WTC11 (cell line): ENCODE data around the gene FXYD7. TPM values are rescaled to one million over a fixed set of nuclear protein-coding genes. Genes with fewer than 3 reads are reported as not detected.

ENCODE experiments used
- ATAC-seq: fragments of 200-7000 bp; cut with Tn5 transposase; 2 replicates; pipeline ENCODE4 v1.10.0; 2021; ENCODE audit warnings: mild to moderate bottlenecking, moderate library complexity
- CTCF ChIA-PET: fragments of 300-600 bp; sonication (Branson Sonifier 250); formaldehyde crosslinking; loops from one replicate; lab custom pipeline; 2021; ENCODE audit warnings: antibody characterized with exemption; lab: Charles Lee
- POLR2A ChIA-PET: fragments of 350-600 bp; sonication (Branson Sonifier 250); formaldehyde crosslinking; loops from one replicate; lab custom pipeline; 2021; ENCODE audit warnings: antibody characterized with exemption; lab: Charles Lee
- DNase-seq: peaks from one replicate; pipeline ENCODE4 v3.0.0; 2021; ENCODE audit warnings: low spot score
- H3K27ac Mint-ChIP-seq: 2 replicates; pipeline ENCODE4 v1.8.0; 2021; ENCODE audit warnings: mixed read lengths
- H3K27me3 Mint-ChIP-seq: 2 replicates; pipeline ENCODE4 v1.8.0; 2021; ENCODE audit warnings: low read depth, mild to moderate bottlenecking, moderate library complexity, mixed read lengths
- H3K36me3 Mint-ChIP-seq: 2 replicates; pipeline ENCODE4 v1.8.0; 2021; ENCODE audit warnings: mixed read lengths
- H3K4me1 Mint-ChIP-seq: 2 replicates; pipeline ENCODE4 v1.8.0; 2022; ENCODE audit warnings: mixed read lengths
- H3K4me3 Mint-ChIP-seq: 2 replicates; pipeline ENCODE4 v1.8.0; 2021; ENCODE audit warnings: mild to moderate bottlenecking, moderate library complexity, mixed read lengths
- H3K9me3 Mint-ChIP-seq: 2 replicates; pipeline ENCODE4 v1.8.0; 2021; ENCODE audit warnings: mixed read lengths
- AFF4 ChIP-seq: sonication (generic); formaldehyde crosslinking; IDR thresholded peaks from 2 replicates; pipeline ENCODE4 v1.8.1; 2023; ENCODE audit warnings: mild to moderate bottlenecking, missing genetic modification reagents, borderline replicate concordance
- AR ChIP-seq: fragments of 250-450 bp; sonication (Bioruptor Pico); IDR thresholded peaks from 2 replicates; pipeline ENCODE4 v1.9.0; 2021; ENCODE audit warnings: mild to moderate bottlenecking
- ATF1 ChIP-seq: sonication (generic); formaldehyde crosslinking; IDR thresholded peaks from 2 replicates; pipeline ENCODE4 v1.8.1; 2023; ENCODE audit warnings: mild to moderate bottlenecking, moderate library complexity, missing genetic modification reagents
- CTCF ChIP-seq: fragments of 200-600 bp; IDR thresholded peaks from 2 replicates; pipeline ENCODE4 v1.8.0; 2022; ENCODE audit warnings: antibody characterized with exemption
- FOXP4 ChIP-seq: sonication (generic); formaldehyde crosslinking; IDR thresholded peaks from 2 replicates; pipeline ENCODE4 v1.8.0; 2022; ENCODE audit warnings: mild to moderate bottlenecking, missing genetic modification reagents
- GABPB1 ChIP-seq: sonication (generic); formaldehyde crosslinking; IDR thresholded peaks from 2 replicates; pipeline ENCODE4 v1.8.1; 2023; ENCODE audit warnings: mild to moderate bottlenecking, missing genetic modification reagents
- GTF2I ChIP-seq: fragments of 250-450 bp; sonication (Bioruptor Pico); conservative IDR thresholded peaks from 2 replicates; pipeline ENCODE4 v1.4.0; 2021; ENCODE audit warnings: mild to moderate bottlenecking
- PRRX2 ChIP-seq: fragments of 250-450 bp; sonication (Bioruptor Pico); IDR thresholded peaks from 2 replicates; pipeline ENCODE4 v1.8.0; 2021; ENCODE audit warnings: mild to moderate bottlenecking
- STAT6 ChIP-seq: sonication (generic); formaldehyde crosslinking; conservative IDR thresholded peaks from 2 replicates; pipeline ENCODE4 v1.8.1; 2023; ENCODE audit warnings: mild to moderate bottlenecking, low read depth, missing genetic modification reagents, moderate library complexity
- USF2 ChIP-seq: sonication (generic); formaldehyde crosslinking; IDR thresholded peaks from 2 replicates; pipeline ENCODE4 v1.8.1; 2023; ENCODE audit warnings: mild to moderate bottlenecking, missing genetic modification reagents, moderate library complexity
- ZNF396 ChIP-seq: fragments of 250-450 bp; sonication (Bioruptor Pico); IDR thresholded peaks from 2 replicates; pipeline ENCODE4 v1.8.0; 2021; ENCODE audit warnings: mild to moderate bottlenecking, moderate library complexity, borderline replicate concordance
- ZNF532 ChIP-seq: fragments of 250-450 bp; sonication (Bioruptor Pico); IDR thresholded peaks from 2 replicates; pipeline ENCODE4 v1.9.0; 2021; ENCODE audit warnings: mild to moderate bottlenecking, borderline replicate concordance
- total RNA-seq: library from RNA; stranded (reverse); gene quantifications from 3 replicates; pipeline ENCODE4 v1.2.3, GENCODE V29; 2021

FXYD7 gene
- total RNA-seq, 1 experiment from 2014 or later, result 16.7 TPM

- TF ChIP-seq AFF4 (CRISPR knock-in tag), result no peak
- TF ChIP-seq FOXP4 (CRISPR knock-in tag), result no peak
- TF ChIP-seq USF2 (CRISPR knock-in tag), result no peak
- TF ChIP-seq STAT6 (CRISPR knock-in tag), result no peak
- no peak for TF ChIP-seq AR
- TF ChIP-seq GABPB1 (CRISPR knock-in tag), result no peak
Measured at GRCh38 chr19:35162471-35163326, 19.6 kb downstream of the FXYD7 start (continued).

- CTCF ChIA-PET, result no interaction called here
- H3K4me3 Mint-ChIP-seq, result no peak overlapping the region
- H3K9me3 Mint-ChIP-seq, result peaks cover 42% of the 10 kb centered on the region
- DNase-seq (no peak), ATAC-seq (no peak)
- POLR2A ChIA-PET, result no interaction called here
- no peak overlapping the region for H3K27ac Mint-ChIP-seq
- H3K27me3 Mint-ChIP-seq, result no peaks in the 10 kb centered on the region; the same call in 1 of the 2 replicates
- TF ChIP-seq PRRX2, result no peak
- no peak for TF ChIP-seq ZNF396 (CRISPR knock-in tag)
- TF ChIP-seq ATF1 (CRISPR knock-in tag), result no peak
- no peak for TF ChIP-seq ZNF532 (CRISPR knock-in tag)
- TF ChIP-seq CTCF, result no peak
- no peak for TF ChIP-seq GTF2I (CRISPR knock-in tag)
- H3K4me1 Mint-ChIP-seq, result no peaks in the 10 kb centered on the region
- peaks cover 84% of the 10 kb centered on the region for H3K36me3 Mint-ChIP-seq
Measured at GRCh38 chr19:35164418-35164817, 21.4 kb downstream of the FXYD7 start.
